GM23338 (cell line): ENCODE measurements around the gene CEP95. TPM values are rescaled to one million over a fixed set of nuclear protein-coding genes. Genes with fewer than 3 reads are reported as not detected.

ENCODE experiments used
- ATAC-seq: fragments of 200-7000 bp; cut with Tn5 transposase; 3 replicates; pipeline ENCODE4 v1.9.1; 2020
- DNase-seq: peaks from one replicate; pipeline ENCODE4 v3.0.0-alpha.2; 2015; ENCODE audit warnings: low spot score
- H2AFZ ChIP-seq: fragments of 200-600 bp; sonication (generic); 2 replicates; pipeline ENCODE4 v1.8.0; 2016; ENCODE audit warnings: antibody characterized with exemption, mild to moderate bottlenecking, moderate library complexity
- H3F3A ChIP-seq: fragments of 200-600 bp; sonication (generic); replicated peaks from 2 replicates; pipeline ENCODE4 v1.8.0; 2017; ENCODE audit warnings: antibody characterized with exemption, mixed run types, low read depth
- H3K27ac ChIP-seq: fragments of 200-600 bp; sonication (generic); 2 replicates; pipeline ENCODE4 v1.6.1; 2016; ENCODE audit warnings: low read depth
- H3K27me3 ChIP-seq: fragments of 200-600 bp; sonication (generic); 2 replicates; pipeline ENCODE4 v1.8.0; 2016; ENCODE audit warnings: mild to moderate bottlenecking, mixed run types, moderate library complexity; ENCODE audit not compliant: insufficient read depth
- H3K36me3 ChIP-seq: fragments of 200-600 bp; sonication (generic); 2 replicates; pipeline ENCODE4 v1.8.0; 2016; ENCODE audit warnings: mild to moderate bottlenecking; ENCODE audit not compliant: insufficient read depth
- H3K4me1 ChIP-seq: fragments of 200-600 bp; sonication (generic); 2 replicates; pipeline ENCODE4 v1.8.0; 2016; ENCODE audit warnings: mild to moderate bottlenecking, moderate library complexity; ENCODE audit not compliant: insufficient read depth
- H3K4me2 ChIP-seq: fragments of 200-600 bp; sonication (generic); 2 replicates; pipeline ENCODE4 v1.7.1; 2017; ENCODE audit warnings: mixed run types
- H3K4me3 ChIP-seq: fragments of 200-600 bp; sonication (generic); 2 replicates; pipeline ENCODE4 v1.6.1; 2016; ENCODE audit warnings: mixed run types
- H3K79me2 ChIP-seq: fragments of 200-600 bp; sonication (generic); replicated peaks from 2 replicates; pipeline ENCODE4 v1.8.0; 2017; ENCODE audit warnings: mild to moderate bottlenecking; ENCODE audit not compliant: insufficient read depth
- H3K9me2 ChIP-seq: fragments of 200-600 bp; sonication (generic); 2 replicates; pipeline ENCODE4 v1.8.0; 2017; ENCODE audit not compliant: insufficient read depth
- H4K20me1 ChIP-seq: fragments of 200-600 bp; sonication (generic); replicated peaks from 2 replicates; pipeline ENCODE4 v1.8.0; 2017; ENCODE audit warnings: mild to moderate bottlenecking; ENCODE audit not compliant: insufficient read depth
- H3K27ac Mint-ChIP-seq: 2 replicates; pipeline ENCODE4 v1.8.0; 2020; ENCODE audit warnings: inconsistent platforms, mild to moderate bottlenecking, moderate library complexity, mixed read lengths
- H3K27me3 Mint-ChIP-seq: 3 replicates; pipeline ENCODE4 v1.8.0; 2022; ENCODE audit warnings: low read depth, mild to moderate bottlenecking, moderate library complexity, mixed read lengths, inconsistent platforms; ENCODE audit not compliant: insufficient read depth, poor library complexity
- H3K36me3 Mint-ChIP-seq: 3 replicates; pipeline ENCODE4 v1.8.0; 2021; ENCODE audit warnings: low read depth, mild to moderate bottlenecking, inconsistent platforms, moderate library complexity, mixed read lengths
- H3K4me1 Mint-ChIP-seq: 3 replicates; pipeline ENCODE4 v1.8.0; 2020; ENCODE audit warnings: mild to moderate bottlenecking, inconsistent platforms, mixed read lengths
- H3K4me3 Mint-ChIP-seq: 3 replicates; pipeline ENCODE4 v1.8.0; 2021; ENCODE audit warnings: moderate library complexity, mild to moderate bottlenecking, inconsistent platforms, mixed read lengths
- H3K9me3 Mint-ChIP-seq: 3 replicates; pipeline ENCODE4 v1.8.0; 2020; ENCODE audit warnings: moderate library complexity, mild to moderate bottlenecking, inconsistent platforms, mixed read lengths
- CTCF ChIP-seq, 2 experiments: fragments of 200-600 bp in 1 of 2; sonication (generic) in 1 of 2; conservative IDR thresholded peaks; 2 replicates each; pipeline versions ENCODE4 v1.5.1 to v1.6.1; 2016 to 2017; ENCODE audit warnings: antibody characterized with exemption in 2 of 2, low read depth in 2 of 2, mild to moderate bottlenecking in 2 of 2, moderate library complexity in 1 of 2
- ETS1 ChIP-seq: IDR thresholded peaks from 2 replicates; pipeline ENCODE4 v1.6.1; 2016; ENCODE audit warnings: antibody characterized with exemption
- EZH2 ChIP-seq: fragments of 200-600 bp; sonication (generic); IDR thresholded peaks from one replicate; pipeline ENCODE4 v1.8.0; 2017; ENCODE audit warnings: antibody characterized with exemption, mild to moderate bottlenecking, low read depth; ENCODE audit not compliant: unreplicated experiment
- EZH2phosphoT487 ChIP-seq: fragments of 200-600 bp; sonication (generic); IDR thresholded peaks from one replicate; pipeline ENCODE4 v1.8.1; 2018; ENCODE audit warnings: antibody characterized with exemption; ENCODE audit not compliant: unreplicated experiment
- JUNB ChIP-seq: IDR thresholded peaks from one replicate; pipeline ENCODE4 v1.6.1; 2016; ENCODE audit warnings: antibody characterized with exemption; ENCODE audit not compliant: unreplicated experiment
- NANOG ChIP-seq: IDR thresholded peaks from 2 replicates; pipeline ENCODE4 v1.6.1; 2016; ENCODE audit warnings: antibody characterized with exemption, borderline replicate concordance
- POLR2AphosphoS5 ChIP-seq: IDR thresholded peaks from 2 replicates; pipeline ENCODE4 v1.6.1; 2016; ENCODE audit warnings: antibody characterized with exemption, low read depth
- REST ChIP-seq: IDR thresholded peaks from one replicate; pipeline ENCODE4 v1.6.1; 2018; ENCODE audit warnings: antibody characterized with exemption; ENCODE audit not compliant: unreplicated experiment
- STAT1 ChIP-seq: IDR thresholded peaks from one replicate; pipeline ENCODE4 v1.6.1; 2016; ENCODE audit warnings: antibody characterized with exemption; ENCODE audit not compliant: unreplicated experiment
- ZNF114 ChIP-seq: fragments of 250-450 bp; sonication (Bioruptor Pico); IDR thresholded peaks from 2 replicates; pipeline ENCODE4 v1.5.0; 2020; ENCODE audit warnings: mild to moderate bottlenecking, moderate library complexity
- ZNF331 ChIP-seq: fragments of 250-450 bp; sonication (Bioruptor Pico); IDR thresholded peaks from 2 replicates; pipeline ENCODE4 v1.5.0; 2020; ENCODE audit warnings: low read depth, mild to moderate bottlenecking, moderate library complexity
- ZNF462 ChIP-seq: fragments of 250-450 bp; sonication (Bioruptor Pico); IDR thresholded peaks from 2 replicates; pipeline ENCODE4 v1.5.0; 2020; ENCODE audit warnings: mild to moderate bottlenecking, moderate library complexity
- polyA plus RNA-seq: library from polyadenylated mRNA; unstranded; fragments of >200 nt; fragmentation: Nextera tagmentation; extraction: Ambion mirVana; gene quantifications from 2 replicates; pipeline ENCODE4 v1.2.1, GENCODE V29; 2016
- total RNA-seq: library from RNA; depleted of rRNA; stranded (reverse); fragments of >200 nt; shearing (Covaris generic); gene quantifications from 2 replicates; pipeline ENCODE4 v1.2.3, GENCODE V29; 2014

Gene CEP95
- total and polyA plus RNA-seq, 2 experiments from 2014 or later: 41.1 to 45.4 TPM

- TF ChIP-seq REST (no peak), ZNF114 (no peak), EZH2phosphoT487 (no peak), ETS1 (no peak), ZNF331 (CRISPR knock-in tag) (no peak), JUNB (no peak)
Measured at GRCh38 chr17:64531955-64532371, 25.2 kb downstream of the CEP95 start (continued).

GRCh38 chr17:64532409-64532808 is 25.6 kb downstream of the CEP95 start:
- Histone ChIP-seq H3K4me3 (no peak overlapping the region), H4K20me1 (peaks cover 21% of the 10 kb centered on the region), H3K36me3 (peaks cover 92% of the 10 kb centered on the region), H3K4me1 (no peaks in the 10 kb centered on the region), H3F3A (no peaks in the 10 kb centered on the region), H3K4me2 (no peak overlapping the region), H3K27ac (no peak overlapping the region), H3K79me2 (no peaks in the 10 kb centered on the region), H3K9me2 (no peaks in the 10 kb centered on the region), H2AFZ (no peak overlapping the region), H3K27me3 (no peaks in the 10 kb centered on the region)
- Mint-ChIP-seq H3K27ac (no peak overlapping the region), H3K27me3 (no peaks in the 10 kb centered on the region), H3K4me3 (no peak overlapping the region), H3K9me3 (no peaks in the 10 kb centered on the region), H3K4me1 (no peaks in the 10 kb centered on the region), H3K36me3 (peaks cover 92% of the 10 kb centered on the region)
- ATAC-seq (no peak), DNase-seq (no peak)
- TF ChIP-seq NANOG (no peak), JUNB (no peak), ETS1 (no peak), EZH2 (no peak), CTCF (conservative IDR thresholded peaks at IDR 0.05; ENCODE audit: low read depth in 2 of 2) (no peak), POLR2AphosphoS5 (no peak), ZNF462 (CRISPR knock-in tag) (no peak), EZH2phosphoT487 (no peak), STAT1 (no peak), ZNF114 (no peak)
